Measurements from ENCODE around the gene CCDC142.

Gene CCDC142

DNA sequence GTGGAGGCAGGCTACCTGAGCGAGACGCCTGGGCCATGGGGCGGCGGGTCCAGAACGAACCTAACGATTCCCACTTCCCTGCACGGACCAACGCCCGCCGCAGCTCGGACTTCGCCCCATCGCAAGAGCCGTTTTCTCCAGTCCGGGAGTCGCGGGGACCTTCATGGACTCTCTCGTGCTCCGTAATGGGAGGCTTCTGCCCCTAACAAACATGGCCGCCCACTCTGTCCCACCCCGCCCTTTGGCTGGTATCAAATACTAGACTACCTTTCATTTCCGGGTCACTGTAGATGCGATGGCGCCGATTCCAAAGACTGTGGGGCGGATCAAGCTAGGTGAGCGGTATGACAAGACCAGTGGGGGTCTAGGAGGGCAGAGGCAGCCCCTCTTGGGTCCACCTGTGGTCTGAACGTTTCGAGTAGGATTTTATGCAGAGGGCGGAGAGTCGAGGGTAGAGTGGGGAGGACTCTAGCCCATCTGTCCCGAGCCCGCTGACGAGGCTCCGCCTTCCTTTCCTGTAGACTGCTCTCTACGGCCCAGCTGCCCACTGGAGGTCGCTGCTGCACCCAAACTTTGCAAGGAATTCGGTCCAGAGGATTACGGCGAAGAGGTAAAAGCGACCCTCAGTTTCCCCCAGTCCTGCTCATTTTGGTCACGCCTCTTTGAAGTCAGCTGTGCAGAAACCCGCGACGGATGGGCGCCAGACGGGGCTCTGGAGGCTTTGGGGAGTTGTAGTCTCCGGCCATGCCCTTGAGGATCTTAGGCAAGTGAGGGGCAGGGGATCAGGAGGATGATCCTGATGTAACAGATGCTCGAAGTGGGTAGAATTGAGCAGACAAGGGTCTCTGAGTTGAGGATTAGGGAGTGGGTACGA is at the start of gene CCDC142, which contains the start of gene TTC31:
CCDC142 (minus strand) TSS at position 198 of the 874 bp plus-strand sequence; CDS start at position 37, 161 bp downstream.
TTC31 (plus strand) TSS at position 281 of the 874 bp plus-strand sequence; CDS start at position 296, 15 bp downstream.
- H3K27me3 ChIP-seq (ENCODE audit: control insufficient read depth, insufficient read depth, low read length) = no peaks in the 10 kb centered on the region
- peaks cover 18% of the 10 kb centered on the region for H3K4me1 ChIP-seq (ENCODE audit: control insufficient read depth, insufficient read depth, low read length)
- peak within 1 kb of the TSS; percentile 78 for H3K9ac ChIP-seq (ENCODE audit: low read length)
- H3K27ac ChIP-seq (ENCODE audit: low read depth, low read length) = peak within 1 kb of the TSS; percentile 84
- H3K4me3 ChIP-seq (ENCODE audit: low read length) = peak within 1 kb of the TSS; percentile 91
- H3K36me3 ChIP-seq (ENCODE audit: control insufficient read depth, insufficient read depth, low read length) = no peaks in the 10 kb centered on the region

DNA sequence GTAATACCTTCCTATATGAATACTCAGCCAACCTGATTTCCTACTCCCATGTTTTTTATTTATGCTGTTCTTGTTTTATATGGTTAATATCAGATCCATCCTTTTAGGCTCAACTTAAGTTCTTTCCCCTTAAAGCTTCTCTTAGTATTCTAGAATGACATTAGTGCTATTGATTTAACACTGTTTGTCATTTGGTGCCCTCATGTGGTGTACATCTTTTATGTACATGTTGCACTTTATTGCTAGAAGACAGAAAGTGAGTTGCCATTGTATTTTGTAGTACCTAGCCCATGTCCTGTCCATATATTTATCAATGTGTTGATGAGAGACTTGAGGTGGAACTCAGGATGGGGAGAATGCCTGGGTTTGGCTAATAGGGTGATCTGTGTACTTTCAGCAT is 49.4 kb upstream of the CCDC142 start:
- Histone ChIP-seq H3K27ac (ENCODE audit: low read depth, low read length) (no peak overlapping the region), H3K4me3 (ENCODE audit: low read length) (no peak overlapping the region), H3K9ac (ENCODE audit: low read length) (no peak overlapping the region), H3K4me1 (ENCODE audit: control insufficient read depth, insufficient read depth, low read length) (peaks cover 16% of the 10 kb centered on the region), H3K36me3 (ENCODE audit: control insufficient read depth, insufficient read depth, low read length) (peaks cover 11% of the 10 kb centered on the region), H3K27me3 (ENCODE audit: control insufficient read depth, insufficient read depth, low read length) (no peaks in the 10 kb centered on the region)

DNA sequence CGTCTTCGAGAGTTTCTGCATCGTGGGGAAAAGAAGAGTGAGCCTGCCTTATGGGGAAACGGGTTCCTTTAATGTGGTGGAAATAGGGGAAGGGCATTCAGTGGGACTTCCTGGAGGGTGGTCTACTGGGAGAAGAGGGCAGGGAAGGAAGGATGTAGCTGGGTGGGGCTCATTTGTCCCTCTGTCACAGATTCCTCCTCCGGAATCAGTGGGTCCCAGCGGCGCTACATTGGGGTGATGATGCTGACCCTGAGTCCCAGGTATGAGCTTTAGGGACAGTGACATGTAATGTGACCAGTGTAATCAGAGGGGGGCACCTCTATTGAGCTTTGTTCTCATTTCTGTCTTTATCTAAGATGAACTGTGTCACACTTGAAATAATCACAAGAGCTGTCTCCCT is 48.9 kb upstream of the CCDC142 start:
- Histone ChIP-seq H3K27ac (ENCODE audit: low read depth, low read length) (no peak overlapping the region), H3K4me3 (ENCODE audit: low read length) (no peak overlapping the region), H3K27me3 (ENCODE audit: control insufficient read depth, insufficient read depth, low read length) (no peaks in the 10 kb centered on the region), H3K4me1 (ENCODE audit: control insufficient read depth, insufficient read depth, low read length) (peaks cover 16% of the 10 kb centered on the region), H3K36me3 (ENCODE audit: control insufficient read depth, insufficient read depth, low read length) (peaks cover 16% of the 10 kb centered on the region), H3K9ac (ENCODE audit: low read length) (no peak overlapping the region)

DNA sequence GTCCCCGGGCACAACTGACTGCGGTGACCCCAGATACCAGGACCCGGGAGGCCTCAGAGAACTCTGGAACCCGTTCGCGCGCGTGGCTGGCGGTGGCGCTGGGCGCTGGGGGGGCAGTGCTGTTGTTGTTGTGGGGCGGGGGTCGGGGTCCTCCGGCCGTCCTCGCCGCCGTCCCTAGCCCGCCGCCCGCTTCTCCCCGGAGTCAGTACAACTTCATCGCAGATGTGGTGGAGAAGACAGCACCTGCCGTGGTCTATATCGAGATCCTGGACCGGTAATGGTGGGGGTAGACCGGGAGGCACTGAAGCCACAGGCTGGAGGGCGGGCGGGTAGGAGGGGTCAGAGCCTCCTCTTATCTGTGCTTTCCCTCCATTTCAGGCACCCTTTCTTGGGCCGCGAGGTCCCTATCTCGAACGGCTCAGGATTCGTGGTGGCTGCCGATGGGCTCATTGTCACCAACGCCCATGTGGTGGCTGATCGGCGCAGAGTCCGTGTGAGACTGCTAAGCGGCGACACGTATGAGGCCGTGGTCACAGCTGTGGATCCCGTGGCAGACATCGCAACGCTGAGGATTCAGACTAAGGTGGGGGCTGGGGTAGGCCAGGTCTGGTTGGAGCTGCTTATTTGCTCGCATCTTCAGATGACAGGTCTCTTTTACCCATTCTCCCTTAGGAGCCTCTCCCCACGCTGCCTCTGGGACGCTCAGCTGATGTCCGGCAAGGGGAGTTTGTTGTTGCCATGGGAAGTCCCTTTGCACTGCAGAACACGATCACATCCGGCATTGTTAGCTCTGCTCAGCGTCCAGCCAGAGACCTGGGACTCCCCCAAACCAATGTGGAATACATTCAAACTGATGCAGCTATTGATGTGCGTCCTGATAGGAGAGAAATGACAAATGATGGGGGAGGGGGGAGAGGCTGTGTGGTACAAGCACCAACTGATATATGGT is 47.7 kb upstream of the CCDC142 start:
- peak overlapping the region; percentile 51 for H3K9ac ChIP-seq (ENCODE audit: low read length)
- H3K4me1 ChIP-seq (ENCODE audit: control insufficient read depth, insufficient read depth, low read length) = peaks cover 16% of the 10 kb centered on the region
- H3K27ac ChIP-seq (ENCODE audit: low read depth, low read length) = peak overlapping the region; percentile 78
- no peaks in the 10 kb centered on the region for H3K27me3 ChIP-seq (ENCODE audit: control insufficient read depth, insufficient read depth, low read length)
- peaks cover 25% of the 10 kb centered on the region for H3K36me3 ChIP-seq (ENCODE audit: control insufficient read depth, insufficient read depth, low read length)
- H3K4me3 ChIP-seq (ENCODE audit: low read length) = peak overlapping the region; percentile 98

GRCh38 chr2:74529357-74530238 is 46.8 kb upstream of the CCDC142 start, which contains the start of the genes AUP1 and HTRA2:
Gene AUP1 (minus strand): TSS chr2:74529706. CDS start chr2:74529629, 77 bp downstream.
Gene HTRA2 (plus strand): TSS chr2:74529933. CDS start chr2:74530007, 74 bp downstream.
- peak within 1 kb of the TSS; percentile 90 for H3K27ac ChIP-seq (ENCODE audit: low read depth, low read length)
- H3K9ac ChIP-seq (ENCODE audit: low read length) = peak within 1 kb of the TSS; percentile 96
- peak within 1 kb of the TSS; percentile 98 for H3K4me3 ChIP-seq (ENCODE audit: low read length)
- H3K36me3 ChIP-seq (ENCODE audit: control insufficient read depth, insufficient read depth, low read length) = peaks cover 25% of the 10 kb centered on the region
- H3K27me3 ChIP-seq (ENCODE audit: control insufficient read depth, insufficient read depth, low read length) = no peaks in the 10 kb centered on the region
- H3K4me1 ChIP-seq (ENCODE audit: control insufficient read depth, insufficient read depth, low read length) = peaks cover 16% of the 10 kb centered on the region

DNA sequence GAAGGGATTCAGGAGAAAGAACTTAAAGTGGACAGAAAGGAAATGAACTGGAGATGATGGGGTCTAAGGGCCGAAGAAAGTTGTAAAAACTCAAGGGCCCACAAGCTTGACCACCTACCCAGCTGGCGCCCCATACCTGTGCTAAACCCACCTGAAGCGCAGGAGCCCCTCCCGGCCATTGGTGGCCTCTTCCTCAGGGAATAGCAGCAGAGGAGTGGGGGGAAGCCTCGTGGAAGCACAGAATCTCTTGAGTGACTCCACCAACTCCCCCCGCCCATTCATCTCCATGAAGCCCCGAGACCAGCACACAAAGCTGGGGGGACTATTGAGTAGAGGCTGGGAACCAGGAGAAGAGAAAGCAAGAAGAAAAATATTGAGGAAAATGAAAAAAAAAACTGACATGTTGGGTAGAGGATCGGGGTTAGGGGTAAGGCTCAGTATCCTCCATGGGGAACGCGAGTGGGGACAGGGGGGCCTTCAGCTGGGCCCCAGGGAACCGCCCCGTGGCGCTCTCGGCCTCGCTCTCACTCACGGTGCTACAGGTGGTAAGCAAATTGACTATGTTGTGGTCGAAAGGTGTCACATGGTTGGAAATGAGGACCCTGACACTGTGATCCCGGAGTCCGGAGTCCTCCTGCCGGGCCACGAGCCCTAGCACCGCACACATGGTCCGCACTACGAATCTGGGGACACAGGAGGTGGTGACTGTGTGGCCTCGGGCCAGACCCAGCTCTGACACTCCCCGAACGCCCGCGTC is 46.0 kb upstream of the CCDC142 start:
- peaks cover 25% of the 10 kb centered on the region for H3K36me3 ChIP-seq (ENCODE audit: control insufficient read depth, insufficient read depth, low read length)
- H3K9ac ChIP-seq (ENCODE audit: low read length) = peak overlapping the region; percentile 96
- peak overlapping the region; percentile 90 for H3K27ac ChIP-seq (ENCODE audit: low read depth, low read length)
- peaks cover 16% of the 10 kb centered on the region for H3K4me1 ChIP-seq (ENCODE audit: control insufficient read depth, insufficient read depth, low read length)
- H3K4me3 ChIP-seq (ENCODE audit: low read length) = peak overlapping the region; percentile 98
- no peaks in the 10 kb centered on the region for H3K27me3 ChIP-seq (ENCODE audit: control insufficient read depth, insufficient read depth, low read length)

- Histone ChIP-seq H3K4me1 (ENCODE audit: control insufficient read depth, insufficient read depth, low read length) (peaks cover 16% of the 10 kb centered on the region), H3K27me3 (ENCODE audit: control insufficient read depth, insufficient read depth, low read length) (no peaks in the 10 kb centered on the region), H3K36me3 (ENCODE audit: control insufficient read depth, insufficient read depth, low read length) (peaks cover 25% of the 10 kb centered on the region), H3K4me3 (ENCODE audit: low read length) (no peak overlapping the region), H3K9ac (ENCODE audit: low read length) (no peak overlapping the region), H3K27ac (ENCODE audit: low read depth, low read length) (no peak overlapping the region)
Observed at GRCh38 chr2:74527741-74528140, 44.9 kb upstream of the CCDC142 start.

DNA sequence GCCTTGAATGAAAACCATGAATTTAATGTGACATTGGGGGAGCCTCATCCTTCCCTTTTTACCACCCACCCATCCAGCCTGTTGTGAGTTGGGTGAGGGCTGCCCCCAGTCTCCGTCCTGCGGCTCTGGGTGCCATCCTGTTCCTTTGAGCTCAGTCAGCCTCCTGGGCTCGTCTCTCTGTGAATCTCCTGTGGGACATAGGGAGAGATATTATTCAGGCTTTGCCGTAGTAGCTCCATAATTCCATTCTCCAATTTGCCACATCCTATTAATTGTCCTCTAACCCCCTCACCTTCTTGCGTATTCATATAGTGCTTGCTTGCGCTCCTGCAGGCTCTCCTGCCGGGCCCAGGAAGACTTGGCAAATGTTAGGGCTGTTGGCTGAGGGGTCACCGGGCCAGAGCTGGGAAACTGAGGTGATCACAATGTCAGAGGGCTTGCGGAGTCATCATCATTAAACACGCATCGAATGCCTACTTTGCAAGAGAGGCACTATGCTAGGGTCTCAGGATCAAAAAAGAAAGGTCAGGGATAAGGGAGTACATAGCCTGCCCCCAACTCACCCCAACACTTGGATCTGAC is 43.9 kb upstream of the CCDC142 start:
- Histone ChIP-seq H3K9ac (ENCODE audit: low read length) (no peak overlapping the region), H3K27me3 (ENCODE audit: control insufficient read depth, insufficient read depth, low read length) (no peaks in the 10 kb centered on the region), H3K4me3 (ENCODE audit: low read length) (no peak overlapping the region), H3K36me3 (ENCODE audit: control insufficient read depth, insufficient read depth, low read length) (peaks cover 22% of the 10 kb centered on the region), H3K27ac (ENCODE audit: low read depth, low read length) (no peak overlapping the region), H3K4me1 (ENCODE audit: control insufficient read depth, insufficient read depth, low read length) (peaks cover 16% of the 10 kb centered on the region)

DNA sequence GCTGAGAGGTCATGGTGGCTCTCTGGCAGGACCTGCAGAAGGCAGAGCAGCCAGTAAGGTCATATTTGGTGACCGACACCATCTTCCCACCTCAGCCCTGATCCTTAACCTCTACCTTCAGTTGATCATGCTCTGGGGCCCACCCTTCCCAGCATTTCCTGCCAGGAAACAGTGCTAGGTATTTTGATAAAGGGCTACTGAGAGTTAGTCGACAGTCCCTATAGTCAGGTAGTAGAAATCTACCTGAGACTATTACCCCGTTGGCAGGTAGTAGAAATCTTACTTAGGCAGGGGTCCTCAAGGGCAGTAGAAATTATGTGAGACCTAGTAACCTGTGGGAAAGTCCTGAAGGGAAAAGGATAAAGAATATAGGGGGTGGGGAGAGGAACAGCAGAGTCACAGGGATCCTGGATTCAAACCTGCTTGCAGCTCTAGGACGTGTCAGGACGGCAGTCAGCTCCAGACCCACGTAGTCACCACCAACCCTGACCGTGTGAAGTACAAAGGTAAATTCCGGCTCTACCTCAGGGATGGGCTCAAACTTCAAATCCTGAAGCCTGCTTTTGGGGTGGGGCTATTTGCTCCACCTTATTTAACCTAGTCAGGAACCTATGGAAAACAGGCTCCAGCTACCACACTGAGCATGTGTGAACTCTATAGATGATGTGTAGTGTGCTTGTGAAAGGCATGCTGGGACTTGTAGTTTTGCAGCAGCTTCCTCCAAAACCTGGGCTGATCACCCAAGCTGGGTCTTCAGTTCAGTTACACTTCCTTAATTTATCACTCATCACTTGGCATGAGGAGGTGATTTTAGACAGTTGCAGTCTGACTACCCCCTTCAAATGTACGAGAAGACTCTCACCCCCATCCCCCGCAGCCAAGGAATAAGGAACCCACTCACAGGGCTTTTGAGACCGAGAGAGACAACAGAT is 43.2 kb upstream of the CCDC142 start, which contains the start of gene DQX1:
DQX1 (minus strand) TSS at position 515 of the 932 bp plus-strand sequence; CDS start at position 13, 502 bp downstream.
- H3K4me3 ChIP-seq (ENCODE audit: low read length) = peak within 1 kb of the TSS; percentile 29
- no peak within 1 kb of the TSS for H3K9ac ChIP-seq (ENCODE audit: low read length)

More for the DNA sequence above, 43.2 kb upstream of the CCDC142 start, which contains the start of gene DQX1:
- H3K4me1 ChIP-seq (ENCODE audit: control insufficient read depth, insufficient read depth, low read length) = peaks cover 12% of the 10 kb centered on the region
- H3K36me3 ChIP-seq (ENCODE audit: control insufficient read depth, insufficient read depth, low read length) = peaks cover 22% of the 10 kb centered on the region
- no peak within 1 kb of the TSS for H3K27ac ChIP-seq (ENCODE audit: low read depth, low read length)
- H3K27me3 ChIP-seq (ENCODE audit: control insufficient read depth, insufficient read depth, low read length) = no peaks in the 10 kb centered on the region

Data from rectal smooth muscle tissue (tissue), 1 donor.